Esophagus squamous epithelium (tissue), 5 donors: Measurements from ENCODE around the gene SERPINA6. TPM values are rescaled to one million over a fixed set of nuclear protein-coding genes. Genes with fewer than 3 reads are reported as not detected.
"Not testable (repeated sequence)": the region's sequence is repeated elsewhere in the genome, so short reads cannot be mapped to it uniquely, and the experiment has no call there.

Experiments
- DNase-seq: peaks from one replicate; lab custom pipeline; 2025; lab: John Stamatoyannopoulos, UW
- H3K27ac ChIP-seq, 4 donors: fragments of 200-600 bp; sonication (generic); one replicate each; pipeline ENCODE4 v1.5.1; 2016 to 2019; ENCODE audit warnings: mild to moderate bottlenecking in 1 of 4
- H3K27me3 ChIP-seq, 4 donors: fragments of 200-600 bp; sonication (generic); 1 replicate in 3 of 4; 2 replicates in 1 of 4; pipeline versions ENCODE4 v1.5.1 to v1.6.0; 2017 to 2021; ENCODE audit warnings: antibody characterized with exemption in 1 of 4
- H3K36me3 ChIP-seq, 3 donors: fragments of 200-600 bp; sonication (generic); one replicate each; pipeline ENCODE4 v1.5.1; 2016 to 2019
- H3K4me1 ChIP-seq, 3 donors: fragments of 200-600 bp; sonication (generic); one replicate each; pipeline ENCODE4 v1.5.1; 2017 to 2019
- H3K4me3 ChIP-seq, 4 donors: fragments of 200-600 bp; sonication (generic); 1 replicate in 3 of 4; 2 replicates in 1 of 4; pipeline ENCODE4 v1.5.1; 2016 to 2019; ENCODE audit warnings: mild to moderate bottlenecking in 2 of 4, moderate library complexity in 1 of 4
- H3K9me3 ChIP-seq, 3 donors: fragments of 200-600 bp; sonication (generic); one replicate each; pipeline ENCODE4 v1.5.1; 2016 to 2019
- CTCF ChIP-seq, 6 experiments: fragments of 450-650 bp in 4 of 6; fragments of 200-600 bp in 2 of 6; sonication (generic) in 2 of 6; IDR thresholded peaks; one replicate each; pipeline ENCODE4 v1.5.1; 2016 to 2019; ENCODE audit warnings: antibody characterized with exemption in 6 of 6, mild to moderate bottlenecking in 4 of 6, moderate library complexity in 4 of 6
- POLR2A ChIP-seq, 4 donors: fragments of 450-650 bp; IDR thresholded peaks; one replicate each; pipeline ENCODE4 v1.6.1; 2017; ENCODE audit warnings: antibody characterized with exemption in 4 of 4, mild to moderate bottlenecking in 4 of 4, moderate library complexity in 3 of 4
- WGBS, 2 donors: methylation state at CpG; one replicate each; pipeline ENCODE4 v1.1.5; 2018; 5-methylcytosine and 5-hydroxymethylcytosine counted together
- intact Hi-C: fragments of 100-400 bp; cut with DNase I; formaldehyde crosslinking; loops from one replicate; pipeline ENCODE4 v1.15.0; 2022
- total RNA-seq, 4 donors: library from RNA; depleted of rRNA; stranded (reverse); fragments of >200 nt; gene quantifications; one replicate each; pipeline ENCODE4 v1.1.0, GENCODE V29; 2016
- donor health status: DM: yes; HTN: yes; CAD: no.

SERPINA6 gene
- total RNA-seq, 4 donors from 2014 or later: not detected

- H3K27me3 ChIP-seq: no peaks in the 10 kb centered on the region
- no peaks in the 10 kb centered on the region for H3K4me1 ChIP-seq
- H3K9me3 ChIP-seq: no peaks in the 10 kb centered on the region
- intact Hi-C loops: no loop called here
- H3K4me3 ChIP-seq: no peak overlapping the region
- no peak overlapping the region for H3K27ac ChIP-seq
- H3K36me3 ChIP-seq: no peaks in the 10 kb centered on the region
- no peak for DNase-seq
- 62 to 78% methylated on average over 10 of the region's 10 CpGs for WGBS, 2 donors
- TF ChIP-seq CTCF (IDR thresholded peaks at IDR 0.05) (no peak), POLR2A (IDR thresholded peaks at IDR 0.05) (no peak)
Measured at GRCh38 chr14:94269156-94269555, 54.0 kb downstream of the SERPINA6 start.

GRCh38 chr14:94268582-94268981 lies 54.6 kb downstream of the SERPINA6 start:
- 81 to 84% methylated on average over 7 of the region's 7 CpGs for WGBS, 2 donors
- H3K4me1 ChIP-seq, DNase-seq, H3K4me3 ChIP-seq, intact Hi-C loops, H3K9me3 ChIP-seq, H3K36me3 ChIP-seq, H3K27me3 ChIP-seq, H3K27ac ChIP-seq: not testable (repeated sequence)

- H3K4me1 ChIP-seq: no peaks in the 10 kb centered on the region
- no peak overlapping the region for H3K27ac ChIP-seq
- intact Hi-C loops: no loop called here
- WGBS, 2 donors: 96 to 100% methylated on average over 1 of the region's 1 CpG
- peaks cover 0 to 8% (median 0%) of the 10 kb centered on the region in 3 donors for H3K9me3 ChIP-seq
- H3K4me3 ChIP-seq: no peak overlapping the region
- no peak for TF ChIP-seq POLR2A (IDR thresholded peaks at IDR 0.05)
- no peak for TF ChIP-seq CTCF (IDR thresholded peaks at IDR 0.05)
- H3K36me3 ChIP-seq: no peaks in the 10 kb centered on the region
- DNase-seq: no peak
- H3K27me3 ChIP-seq: no peaks in the 10 kb centered on the region
Measured at GRCh38 chr14:94267352-94267751, 55.8 kb downstream of the SERPINA6 start.

GRCh38 chr14:94264195-94264594 lies 58.9 kb downstream of the SERPINA6 start:
- intact Hi-C loops: not testable (repeated sequence)

More at GRCh38 chr14:94264195-94264594, 58.9 kb downstream of the SERPINA6 start:
- not testable (repeated sequence) for H3K36me3 ChIP-seq, H3K27ac ChIP-seq, H3K9me3 ChIP-seq, H3K4me1 ChIP-seq, DNase-seq, H3K27me3 ChIP-seq, H3K4me3 ChIP-seq
- WGBS, 2 donors: 53 to 74% methylated on average over 3 of the region's 3 CpGs

Other genes with a start within 250 kb of the SERPINA6 start
- 100 to 1,000 TPM in 1 of 4 donors, 10 to 100 TPM in 3; 63.9 to 114 (median 71.9) TPM for gene DDX24, start 242.1 kb downstream of the SERPINA6 start, total RNA-seq
- gene IFI27L1, start 242.0 kb downstream of the SERPINA6 start, total RNA-seq: 10 to 100 TPM in 1 of 4 donors, 1 to 10 TPM in 3; 1.9 to 12.5 (median 8.6) TPM
- 100 to 1,000 TPM in 3 of 4 donors, 10 to 100 TPM in 1; 39.5 to 958 (median 291) TPM for gene IFI27, start 212.6 kb downstream of the SERPINA6 start, total RNA-seq
- 10 to 100 TPM; 50.6 to 97.1 (median 66.0) TPM for gene IFI27L2, start 193.7 kb downstream of the SERPINA6 start, total RNA-seq
- 1 to 10 TPM in 1 of 4 donors, under 1 TPM in 3; 0.08 to 1.7 (median 0.48) TPM for gene PPP4R4, start 149.0 kb downstream of the SERPINA6 start, total RNA-seq
- gene SERPINA10, start 30.1 kb downstream of the SERPINA6 start, total RNA-seq: not detected
- gene SERPINA2, start 43.4 kb upstream of the SERPINA6 start, total RNA-seq: not detected
- gene SERPINA1, start 65.3 kb upstream of the SERPINA6 start, total RNA-seq: 10 to 100 TPM in 1 of 4 donors, 1 to 10 TPM in 3; 1.7 to 16.4 (median 5.8) TPM
- gene SERPINA11, start 129.5 kb upstream of the SERPINA6 start, total RNA-seq: not detected
- gene SERPINA9, start 152.9 kb upstream of the SERPINA6 start, total RNA-seq: not detected
- gene SERPINA12, start 186.1 kb upstream of the SERPINA6 start, total RNA-seq: not detected
- gene SERPINA4, start 238.1 kb upstream of the SERPINA6 start, total RNA-seq: not detected